Urinary bladder (tissue), 4 donors: Measurements from ENCODE around the gene TEAD4. TPM values are rescaled to one million over a fixed set of nuclear protein-coding genes. Genes with fewer than 3 reads are reported as not detected.

Experiments used
- DNase-seq: peaks from one replicate; pipeline ENCODE4 v3.0.0-alpha.2; 2015; ENCODE audit errors: extremely low spot score
- H3K27ac ChIP-seq: one replicate; pipeline ENCODE4 v1.5.1; 2013; ENCODE audit warnings: low read depth, mild to moderate bottlenecking, moderate library complexity
- H3K36me3 ChIP-seq: one replicate; pipeline ENCODE4 v1.6.1; 2013; ENCODE audit warnings: mild to moderate bottlenecking, moderate library complexity; ENCODE audit not compliant: insufficient read depth
- H3K4me1 ChIP-seq: one replicate; pipeline ENCODE4 v1.6.1; 2013; ENCODE audit warnings: mild to moderate bottlenecking, moderate library complexity; ENCODE audit not compliant: insufficient read depth
- H3K4me3 ChIP-seq: one replicate; pipeline ENCODE4 v1.5.1; 2013; ENCODE audit warnings: low read depth, low read length
- WGBS: extraction: QIAGEN DNeasy Blood & Tissue Kit; methylation state at CpG from one replicate; pipeline ENCODE4 v1.1.7; 2013; 5-methylcytosine and 5-hydroxymethylcytosine counted together
- polyA plus RNA-seq: library from polyadenylated mRNA; stranded (reverse); fragments of 200-250 nt; gene quantifications from one replicate; pipeline ENCODE4 v1.2.3, GENCODE V29; 2013
- total RNA-seq: library from RNA; depleted of rRNA; stranded (reverse); fragments of >200 nt; gene quantifications from one replicate; pipeline ENCODE4 v1.2.3, GENCODE V29; 2014
- donor health status: healthy with polysubstance abuse.
- donor health status: healthy.

TEAD4 gene
- total and polyA plus RNA-seq, 2 donors = 3.7 to 16.3 TPM

- Histone ChIP-seq H3K4me1 (no peaks in the 10 kb centered on the region), H3K4me3 (no peak overlapping the region), H3K27ac (no peak overlapping the region), H3K36me3 (no peaks in the 10 kb centered on the region)
- 24% methylated on average over 24 of the region's 24 CpGs for WGBS
- no peak for DNase-seq
Measured at GRCh38 chr12:2944401-2945047, 14.7 kb upstream of the TEAD4 start.

GRCh38 chr12:2949411-2949810, 9.8 kb upstream of the TEAD4 start:
- no peak for DNase-seq
- Histone ChIP-seq H3K4me3 (no peak overlapping the region), H3K27ac (no peak overlapping the region), H3K36me3 (no peaks in the 10 kb centered on the region), H3K4me1 (no peaks in the 10 kb centered on the region)
- 88% methylated on average over 4 of the region's 4 CpGs for WGBS

- 98% methylated on average over 1 of the region's 1 CpG for WGBS
- DNase-seq = no peak
- Histone ChIP-seq H3K4me1 (peaks cover 1% of the 10 kb centered on the region), H3K4me3 (no peak overlapping the region), H3K27ac (no peak overlapping the region), H3K36me3 (no peaks in the 10 kb centered on the region)
Measured at GRCh38 chr12:2955888-2956287, 3.3 kb upstream of the TEAD4 start.

- Histone ChIP-seq H3K27ac (no peak overlapping the region), H3K4me1 (peaks cover 1% of the 10 kb centered on the region), H3K4me3 (peak overlapping the region; percentile 63), H3K36me3 (no peaks in the 10 kb centered on the region)
- no peak for DNase-seq
- WGBS = 68% methylated on average over 11 of the region's 11 CpGs
Measured at GRCh38 chr12:2957816-2958431, 1.3 kb upstream of the TEAD4 start.

- Histone ChIP-seq H3K36me3 (no peaks in the 10 kb centered on the region), H3K4me3 (peak overlapping the region; percentile 63), H3K4me1 (peaks cover 1% of the 10 kb centered on the region), H3K27ac (no peak overlapping the region)
- under 1% methylated on average over 48 of the region's 48 CpGs for WGBS
- DNase-seq = no peak
Measured at GRCh38 chr12:2958432-2959191, 585 bp upstream of the TEAD4 start.

- Histone ChIP-seq H3K4me1 (peaks cover 1% of the 10 kb centered on the region), H3K4me3 (peak overlapping the region; percentile 63), H3K27ac (no peak overlapping the region), H3K36me3 (no peaks in the 10 kb centered on the region)
- 3% methylated on average over 104 of the region's 104 CpGs for WGBS
- DNase-seq = no peak
Measured at GRCh38 chr12:2959505-2960389, 550 bp downstream of the TEAD4 start.

GRCh38 chr12:2960390-2960956, 1.3 kb downstream of the TEAD4 start:
- Histone ChIP-seq H3K36me3 (no peaks in the 10 kb centered on the region), H3K27ac (no peak overlapping the region), H3K4me3 (no peak overlapping the region), H3K4me1 (peaks cover 1% of the 10 kb centered on the region)
- WGBS = 40% methylated on average over 18 of the region's 18 CpGs
- no peak for DNase-seq

- H3K4me3 ChIP-seq = no peak overlapping the region
- H3K27ac ChIP-seq = no peak overlapping the region
Measured at GRCh38 chr12:2960996-2961616, 1.9 kb downstream of the TEAD4 start.

GRCh38 chr12:2961705-2962104, 2.5 kb downstream of the TEAD4 start:
- WGBS = 78% methylated on average over 5 of the region's 5 CpGs
- H3K27ac ChIP-seq = no peak overlapping the region
- no peak overlapping the region for H3K4me3 ChIP-seq

More at GRCh38 chr12:2960996-2961616, 1.9 kb downstream of the TEAD4 start:
- Histone ChIP-seq H3K4me1 (peaks cover 1% of the 10 kb centered on the region), H3K36me3 (no peaks in the 10 kb centered on the region)
- WGBS = 70% methylated on average over 10 of the region's 10 CpGs
- DNase-seq = no peak

GRCh38 chr12:2963154-2963759, 4.1 kb downstream of the TEAD4 start:
- DNase-seq = no peak
- Histone ChIP-seq H3K4me1 (peaks cover under 1% of the 10 kb centered on the region), H3K27ac (no peak overlapping the region), H3K36me3 (no peaks in the 10 kb centered on the region), H3K4me3 (no peak overlapping the region)
- 66% methylated on average over 9 of the region's 9 CpGs for WGBS

More at GRCh38 chr12:2961705-2962104, 2.5 kb downstream of the TEAD4 start:
- Histone ChIP-seq H3K4me1 (peaks cover 1% of the 10 kb centered on the region), H3K36me3 (no peaks in the 10 kb centered on the region)
- DNase-seq = no peak

GRCh38 chr12:2963760-2964292, 4.6 kb downstream of the TEAD4 start:
- no peak overlapping the region for H3K27ac ChIP-seq
- 64% methylated on average over 15 of the region's 15 CpGs for WGBS
- DNase-seq = no peak
- no peaks in the 10 kb centered on the region for H3K4me1 ChIP-seq
- no peak overlapping the region for H3K4me3 ChIP-seq
- no peaks in the 10 kb centered on the region for H3K36me3 ChIP-seq

GRCh38 chr12:2967651-2968050, 8.5 kb downstream of the TEAD4 start:
- H3K27ac ChIP-seq = no peak overlapping the region
- H3K4me3 ChIP-seq = no peak overlapping the region
- H3K36me3 ChIP-seq = no peaks in the 10 kb centered on the region
- no peak for DNase-seq
- no peaks in the 10 kb centered on the region for H3K4me1 ChIP-seq
- 83% methylated on average over 2 of the region's 2 CpGs for WGBS
